Sigmoid colon (tissue), 7 donors: ENCODE measurements around the gene C9orf153. TPM values are rescaled to one million over a fixed set of nuclear protein-coding genes. Genes with fewer than 3 reads are reported as not detected.
"Not testable (repeated sequence)": the region's sequence is repeated elsewhere in the genome, so short reads cannot be mapped to it uniquely, and the experiment has no call there.

Source experiments
- DNase-seq: peaks from one replicate; pipeline ENCODE4 v3.0.0-alpha.2; 2019
- H3K27ac ChIP-seq, 4 donors: fragments of 200-600 bp; sonication (generic); one replicate each; pipeline ENCODE4 v1.5.1; 2016 to 2019; ENCODE audit warnings: mild to moderate bottlenecking in 1 of 4
- H3K27me3 ChIP-seq, 3 donors: fragments of 200-600 bp; sonication (generic); one replicate each; pipeline ENCODE4 v1.5.1; 2019; ENCODE audit warnings: mild to moderate bottlenecking in 1 of 3
- H3K36me3 ChIP-seq, 4 donors: fragments of 200-600 bp; sonication (generic); one replicate each; pipeline ENCODE4 v1.5.1; 2016 to 2019
- H3K4me1 ChIP-seq, 4 donors: fragments of 200-600 bp; sonication (generic); one replicate each; pipeline ENCODE4 v1.5.1; 2017 to 2019
- H3K4me3 ChIP-seq, 4 donors: fragments of 200-600 bp; sonication (generic); one replicate each; pipeline ENCODE4 v1.5.1; 2017 to 2019; ENCODE audit warnings: mild to moderate bottlenecking in 2 of 4, moderate library complexity in 1 of 4
- H3K9me3 ChIP-seq, 4 donors: fragments of 200-600 bp in 3 of 4; sonication (generic) in 3 of 4; one replicate each; pipeline versions ENCODE4 v1.5.1 to v1.6.1; 2013 to 2019
- CTCF ChIP-seq, 4 experiments: fragments of 450-650 bp in 3 of 4; fragments of 200-600 bp in 1 of 4; IDR thresholded peaks; one replicate each; pipeline ENCODE4 v1.5.1; 2016 to 2019; ENCODE audit warnings: antibody characterized with exemption in 4 of 4, mild to moderate bottlenecking in 3 of 4, moderate library complexity in 2 of 4
- EP300 ChIP-seq, 4 donors: sonication (generic); formaldehyde crosslinking; IDR thresholded peaks; one replicate each; pipeline ENCODE4 v1.6.1; 2017; ENCODE audit warnings: antibody characterized with exemption in 4 of 4
- POLR2A ChIP-seq, 2 donors: fragments of 450-650 bp; IDR thresholded peaks; one replicate each; pipeline ENCODE4 v1.6.1; 2016; ENCODE audit warnings: antibody characterized with exemption in 2 of 2, mild to moderate bottlenecking in 2 of 2, moderate library complexity in 2 of 2
- POLR2AphosphoS5 ChIP-seq, 4 donors: sonication (generic); formaldehyde crosslinking; IDR thresholded peaks; one replicate each; pipeline ENCODE4 v1.6.1; 2017; ENCODE audit warnings: antibody characterized with exemption in 4 of 4
- WGBS, 2 donors: extraction: QIAGEN DNeasy Blood & Tissue Kit; methylation state at CpG; one replicate each; pipeline ENCODE4 v1.1.7; 2013; 5-methylcytosine and 5-hydroxymethylcytosine counted together
- intact Hi-C: fragments of 100-400 bp; cut with DNase I; formaldehyde crosslinking; loops from one replicate; pipeline ENCODE4 v1.15.1; 2023
- polyA plus RNA-seq, 3 donors: library from polyadenylated mRNA; stranded (reverse); fragments of 200-250 nt; gene quantifications; one replicate each; pipeline ENCODE4 v1.2.3, GENCODE V29; 2013
- total RNA-seq, 4 donors: library from RNA; depleted of rRNA; stranded (reverse); fragments of >200 nt; gene quantifications; one replicate each; pipeline ENCODE4 v1.1.0, GENCODE V29; 2016
- donor health status: healthy with polysubstance abuse.
- donor health status: Bipolar disorder and iron deficiency.
- donor health status: healthy.

The C9orf153 gene
- total and polyA plus RNA-seq, 7 donors: 0.09 to 0.99 (median 0.27) TPM; not detected in 4

GRCh38 chr9:86201474-86202337, 57.8 kb downstream of the C9orf153 start:
- peaks cover 0 to 6% (median 0%) of the 10 kb centered on the region in 4 donors for H3K4me1 ChIP-seq

GRCh38 chr9:86200599-86201162, 58.8 kb downstream of the C9orf153 start:
- DNase-seq: no peak
- Histone ChIP-seq H3K9me3 (no peaks in the 10 kb centered on the region), H3K36me3 (no peaks in the 10 kb centered on the region), H3K4me3 (no peak overlapping the region), H3K4me1 (peaks cover 0 to 6% (median 0%) of the 10 kb centered on the region in 4 donors), H3K27ac (no peak overlapping the region), H3K27me3 (no peaks in the 10 kb centered on the region)
- intact Hi-C loops: loop anchor here (5.0 kb wide), 1 partner anchor 82 kb away; the partner anchor contains the start of gene ISCA1
- TF ChIP-seq EP300 (IDR thresholded peaks at IDR 0.05) (no peak), CTCF (IDR thresholded peaks at IDR 0.05) (no peak), POLR2A (IDR thresholded peaks at IDR 0.05) (no peak), POLR2AphosphoS5 (IDR thresholded peaks at IDR 0.05) (no peak)
- WGBS, 2 donors: 56 to 74% methylated on average over 2 of the region's 2 CpGs

More at GRCh38 chr9:86201474-86202337, 57.8 kb downstream of the C9orf153 start:
- DNase-seq: no peak
- no peaks in the 10 kb centered on the region for H3K27me3 ChIP-seq
- TF ChIP-seq POLR2AphosphoS5 (IDR thresholded peaks at IDR 0.05) (no peak), POLR2A (IDR thresholded peaks at IDR 0.05) (no peak), CTCF (IDR thresholded peaks at IDR 0.05) (no peak), EP300 (IDR thresholded peaks at IDR 0.05) (no peak)
- H3K4me3 ChIP-seq: no peak overlapping the region
- no peak overlapping the region for H3K27ac ChIP-seq
- 81 to 88% methylated on average over 5 of the region's 5 CpGs for WGBS, 2 donors
- H3K36me3 ChIP-seq: no peaks in the 10 kb centered on the region
- H3K9me3 ChIP-seq: no peaks in the 10 kb centered on the region
- intact Hi-C loops: loop anchor here (2.0 to 5.0 kb wide), 2 partner anchors 81 to 103 kb away; partner anchors contain the start of genes GOLM1 and ISCA1

GRCh38 chr9:86193088-86193487, 66.4 kb downstream of the C9orf153 start:
- WGBS, 2 donors: 84 to 85% methylated on average over 4 of the region's 4 CpGs
- intact Hi-C loops: no loop called here

GRCh38 chr9:86190700-86191099, 68.8 kb downstream of the C9orf153 start:
- H3K27ac ChIP-seq, H3K27me3 ChIP-seq, H3K4me1 ChIP-seq, intact Hi-C loops, DNase-seq, H3K4me3 ChIP-seq, H3K36me3 ChIP-seq: not testable (repeated sequence)
- H3K9me3 ChIP-seq: peaks cover 0 to 13% (median 9%) of the 10 kb centered on the region in 4 donors
- 80 to 88% methylated on average over 1 of the region's 1 CpG for WGBS, 2 donors

More at GRCh38 chr9:86193088-86193487, 66.4 kb downstream of the C9orf153 start:
- TF ChIP-seq POLR2A (IDR thresholded peaks at IDR 0.05) (no peak), EP300 (IDR thresholded peaks at IDR 0.05) (no peak), POLR2AphosphoS5 (IDR thresholded peaks at IDR 0.05) (no peak), CTCF (IDR thresholded peaks at IDR 0.05) (no peak)
- Histone ChIP-seq H3K27ac (no peak overlapping the region), H3K27me3 (no peaks in the 10 kb centered on the region), H3K36me3 (no peaks in the 10 kb centered on the region), H3K4me3 (no peak overlapping the region), H3K4me1 (no peaks in the 10 kb centered on the region), H3K9me3 (peaks cover 0 to 10% (median 9%) of the 10 kb centered on the region in 4 donors)
- no peak for DNase-seq

- H3K27ac ChIP-seq: no peak overlapping the region
- H3K4me3 ChIP-seq: no peak overlapping the region
- TF ChIP-seq POLR2AphosphoS5 (IDR thresholded peaks at IDR 0.05): no peak
- no peak for DNase-seq
- peaks cover 0 to 8% (median 1%) of the 10 kb centered on the region in 4 donors for H3K9me3 ChIP-seq
- H3K36me3 ChIP-seq: no peaks in the 10 kb centered on the region
- intact Hi-C loops: no loop called here
- 57% methylated on average over 3 of the region's 3 CpGs for WGBS, 2 donors
- H3K4me1 ChIP-seq: no peaks in the 10 kb centered on the region
- H3K27me3 ChIP-seq: no peaks in the 10 kb centered on the region
These were observed 72.3 kb downstream of the C9orf153 start for GRCh38 chr9:86187121-86187520.
